ENCODE measurements around the gene CPVL.

The CPVL gene

DNA sequence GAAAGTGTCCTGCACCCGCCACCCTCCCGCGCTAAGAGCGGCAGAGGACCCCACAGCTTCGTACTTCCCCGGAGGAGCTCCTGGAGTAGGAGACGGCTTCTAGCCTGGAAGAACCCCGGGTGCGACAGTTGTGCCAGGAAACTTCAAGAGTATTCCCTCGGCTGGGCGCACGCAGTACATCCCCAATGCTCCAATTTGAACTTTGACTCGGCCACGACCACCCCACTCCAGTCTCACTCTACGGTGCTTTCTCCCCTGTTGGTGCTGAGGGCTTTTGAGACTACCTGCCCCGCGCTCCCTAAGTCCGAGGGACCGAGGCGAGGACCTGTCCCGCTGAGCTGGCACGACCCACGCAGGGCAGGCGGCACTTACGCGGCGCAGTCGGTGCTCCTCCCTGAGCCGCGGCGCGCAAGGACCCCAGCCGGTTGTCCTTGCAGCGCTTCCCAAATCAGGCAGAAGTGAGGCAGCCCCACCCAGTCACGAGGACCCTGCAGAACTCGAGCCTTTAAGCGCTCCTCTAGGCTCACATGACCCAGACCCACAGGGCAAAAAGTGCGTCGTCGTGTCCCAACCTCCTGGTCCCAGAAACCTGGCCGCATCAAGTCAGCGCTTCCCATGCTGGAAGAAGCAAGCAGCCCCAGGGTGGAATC lies at the start of gene CPVL:
TSS of gene CPVL (minus strand) at position 481 of the 650 bp plus-strand sequence. CDS start 25,476 bp downstream, outside the sequence.
- DNase-seq: peak; percentile 87

- peak; percentile 76 for DNase-seq
These were observed 48.5 kb upstream of the CPVL start, which contains the start of gene CHN2 for GRCh38 chr7:29194594-29195427. Gene CHN2 (plus strand): TSS chr7:29194775.

GRCh38 chr7:29194206-29194593 lies 47.9 kb upstream of the CPVL start:
- DNase-seq: peak; percentile 31

GRCh38 chr7:29193316-29194205 lies 47.2 kb upstream of the CPVL start:
- DNase-seq: no peak

GRCh38 chr7:29192811-29193210 lies 46.5 kb upstream of the CPVL start:
- peak; percentile 10 for DNase-seq

- peak; percentile 40 for DNase-seq
These were observed 46.0 kb upstream of the CPVL start for GRCh38 chr7:29192323-29192722.

- no peak for DNase-seq
These were observed 44.2 kb upstream of the CPVL start for GRCh38 chr7:29190349-29191045.

GRCh38 chr7:29189743-29190201 lies 43.4 kb upstream of the CPVL start:
- peak; percentile 66 for DNase-seq

DNA sequence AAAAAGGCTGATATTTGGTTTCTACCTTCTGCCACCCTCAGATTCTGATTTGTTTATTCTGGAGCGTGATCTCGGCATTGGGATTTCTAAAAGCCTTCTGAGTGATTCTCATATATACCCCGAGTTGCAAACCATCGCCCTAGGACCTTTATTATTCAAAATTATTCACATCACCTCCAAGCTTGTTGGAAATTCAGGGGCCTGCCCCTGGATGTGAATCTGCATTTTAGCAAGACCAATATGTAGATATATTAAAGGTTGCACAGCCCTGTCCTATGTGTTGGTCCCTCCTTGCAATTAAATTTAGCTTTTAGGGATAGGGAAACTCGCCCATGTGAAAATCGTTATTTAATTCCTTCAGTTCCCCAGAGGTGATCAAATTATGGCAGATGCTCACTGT lies 39.3 kb upstream of the CPVL start:
- DNase-seq: no peak

DNA sequence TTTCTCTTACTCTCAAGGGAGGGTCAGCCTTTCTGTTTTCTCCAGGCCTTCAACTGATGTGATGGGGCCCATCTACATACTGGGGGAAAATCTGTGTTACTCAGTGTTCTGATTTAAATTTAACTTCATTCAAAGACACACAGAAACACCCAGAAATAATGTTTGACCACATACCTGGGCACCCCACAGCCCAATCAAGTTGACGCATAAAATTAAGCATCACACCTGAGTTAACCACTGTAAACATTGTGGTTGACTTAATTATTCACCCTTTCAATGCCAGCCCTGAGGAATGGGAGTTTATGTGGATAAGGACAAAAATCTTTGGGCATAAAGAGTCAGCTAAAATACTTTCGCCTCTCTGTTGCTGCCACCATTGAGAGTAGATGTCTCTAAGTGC lies 38.3 kb upstream of the CPVL start:
- DNase-seq: no peak

GRCh38 chr7:29179115-29179514 lies 32.8 kb upstream of the CPVL start:
- no peak for DNase-seq

DNA sequence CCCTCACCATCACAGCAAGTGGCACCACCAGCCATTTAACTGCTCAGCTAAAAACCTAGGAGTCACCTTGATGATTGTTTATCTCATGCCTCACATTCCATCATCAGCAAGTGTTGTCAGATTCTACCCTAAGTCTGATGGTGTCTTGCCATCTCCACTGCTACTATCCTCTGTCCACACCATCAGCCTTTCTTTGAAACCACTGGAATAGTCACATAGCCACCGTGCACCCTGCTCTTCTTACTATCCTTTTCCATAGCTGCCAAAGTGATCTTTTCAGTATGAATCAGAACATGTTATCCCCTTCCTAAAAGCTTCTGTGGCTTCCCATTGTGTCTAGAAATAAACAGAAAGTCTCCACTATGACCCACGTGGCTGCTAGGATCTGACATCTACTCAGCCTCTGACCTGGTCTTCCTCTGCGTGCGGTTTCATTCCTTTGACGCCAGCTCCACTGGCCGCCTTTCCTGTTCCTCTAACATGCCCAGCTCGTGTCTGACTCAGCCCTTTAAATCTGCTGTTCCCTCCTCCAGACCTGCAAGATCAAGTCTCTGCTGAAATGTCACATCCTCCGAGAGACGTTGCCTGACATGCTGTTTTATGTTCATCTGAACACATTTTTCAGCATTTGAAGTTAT lies 31.7 kb upstream of the CPVL start:
- DNase-seq: peak; percentile 54

GRCh38 chr7:29173458-29173857 lies 27.1 kb upstream of the CPVL start:
- no peak for DNase-seq

GRCh38 chr7:29170781-29171180 lies 24.4 kb upstream of the CPVL start:
- DNase-seq: no peak

GRCh38 chr7:29167721-29168120 lies 21.4 kb upstream of the CPVL start:
- DNase-seq: no peak

DNA sequence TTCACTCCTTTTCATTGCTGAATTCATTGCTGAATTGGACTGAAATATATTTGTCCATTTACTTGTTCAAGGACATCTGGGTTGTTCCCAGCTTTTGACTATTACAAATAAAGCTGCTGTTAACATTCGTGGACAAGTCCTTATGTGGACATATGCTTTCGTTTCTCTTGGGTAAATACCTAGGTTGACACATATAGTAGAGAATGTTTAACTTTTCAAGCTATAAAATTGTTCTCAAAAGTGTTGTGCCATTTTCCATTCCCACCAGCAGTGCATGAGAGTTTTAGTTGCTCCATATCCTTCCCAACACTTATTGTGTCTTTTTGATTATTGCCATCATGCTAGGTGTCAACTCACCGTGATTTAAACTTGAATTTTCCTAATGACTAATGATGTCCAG lies 17.5 kb upstream of the CPVL start:
- DNase-seq: no peak

DNA sequence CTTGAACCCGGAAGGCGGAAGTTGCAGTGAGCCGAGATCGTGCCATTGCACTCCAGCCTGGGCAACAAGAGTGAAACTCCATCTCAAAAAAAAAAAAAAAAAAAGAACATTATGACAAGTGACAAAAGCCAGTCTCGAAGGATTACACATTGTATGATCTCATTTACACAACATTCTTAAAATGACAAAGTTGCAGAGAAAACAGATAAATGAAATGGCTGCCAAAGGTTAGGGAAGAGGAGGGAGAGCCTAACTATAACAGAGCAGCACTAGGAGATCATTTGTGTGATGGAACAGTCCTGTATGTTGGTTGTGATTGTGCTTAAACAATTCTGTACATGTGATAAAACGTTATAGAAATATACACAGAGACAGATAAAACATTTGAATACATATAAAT lies 16.2 kb upstream of the CPVL start:
- DNase-seq: no peak

DNA sequence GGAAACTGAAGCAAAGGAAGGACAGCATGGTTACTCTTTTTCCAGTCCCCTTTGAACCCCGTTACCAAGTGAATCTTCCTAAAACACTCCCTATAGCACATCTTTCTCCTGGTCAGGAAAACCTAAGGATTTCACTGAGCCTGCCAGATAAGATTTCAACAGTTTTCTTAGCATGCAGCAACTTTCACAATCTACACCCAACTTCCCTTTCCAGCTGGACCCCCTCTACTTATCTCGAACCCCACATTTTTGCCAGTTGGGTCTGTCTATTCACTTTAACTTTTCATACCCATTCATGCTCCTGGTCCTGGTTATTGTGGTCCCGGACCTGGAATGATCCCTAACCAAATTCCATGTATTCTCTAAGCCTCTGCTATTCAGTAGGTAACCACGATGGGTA lies 14.9 kb upstream of the CPVL start:
- peak; percentile 61 for DNase-seq

DNA sequence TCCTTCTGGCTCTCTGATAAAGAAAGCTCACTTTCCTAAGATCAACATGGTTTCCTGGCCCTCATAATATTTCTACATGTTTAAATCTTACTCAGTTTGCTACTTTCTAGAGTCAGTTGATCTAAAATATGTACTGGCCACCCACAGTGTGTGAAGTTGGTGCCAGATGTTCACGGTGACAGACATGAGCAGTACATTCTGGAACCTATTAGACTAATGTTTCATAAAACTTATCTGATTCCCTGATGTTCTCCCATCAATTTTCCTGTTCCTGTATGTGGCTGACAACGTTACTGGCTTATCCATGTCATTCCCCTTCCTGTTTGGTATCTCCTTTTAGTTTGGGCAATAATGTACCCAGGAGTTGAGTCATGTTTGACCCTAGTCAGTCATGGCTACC lies 13.7 kb upstream of the CPVL start:
- DNase-seq: no peak

DNA sequence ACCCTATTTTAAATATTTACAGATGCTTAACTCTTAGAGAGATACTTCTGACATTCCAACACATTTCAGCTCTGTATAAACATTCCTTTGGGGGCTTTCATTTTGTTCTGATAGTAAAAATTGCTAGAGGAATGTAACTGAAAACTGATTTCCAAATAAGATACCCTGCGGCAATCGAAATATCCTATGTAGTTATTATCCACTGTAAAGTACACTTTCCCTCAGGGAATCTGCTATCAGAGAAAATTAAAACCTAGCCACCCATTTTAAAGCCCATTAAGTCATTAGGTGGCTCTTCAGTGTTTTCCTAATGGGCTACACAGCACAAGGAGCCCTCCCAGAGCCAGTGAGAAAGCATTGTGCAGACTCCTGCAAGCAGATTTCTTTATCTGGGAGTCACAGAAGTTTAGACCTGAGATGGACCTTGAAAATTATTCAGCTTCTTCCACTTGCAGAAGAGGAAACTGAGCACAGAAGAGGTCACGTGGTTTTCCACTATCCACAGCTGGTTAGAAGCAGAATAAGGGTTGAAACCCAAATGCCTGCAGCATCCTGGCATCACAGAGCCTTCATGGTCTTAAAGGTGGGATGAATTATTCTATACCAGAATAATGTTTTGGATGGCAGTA lies 12.6 kb upstream of the CPVL start:
- peak; percentile 43 for DNase-seq

GRCh38 chr7:29156907-29157452 lies 10.6 kb upstream of the CPVL start:
- DNase-seq: peak; percentile 43
